Measurements from ENCODE around the gene ERICH2. TPM values are rescaled to one million over a fixed set of nuclear protein-coding genes. Genes with fewer than 3 reads are reported as not detected.
A peak's percentile ranks its signal among the peaks of the same experiment; 100 is the strongest.

ERICH2 gene
- total RNA-seq, 4 donors from 2014 or later, result 0.98 TPM; not detected in 3

GRCh38 chr2:170819680-170820664, 49.8 kb downstream of the ERICH2 start:
- H3K36me3 ChIP-seq, result no peaks in the 10 kb centered on the region
- peaks cover 8 to 100% of the 10 kb centered on the region in 2 donors for H3K27me3 ChIP-seq
- WGBS, 2 donors, result 13 to 28% methylated on average over 40 to 45 of the region's 45 CpGs
- peaks cover 0 to 85% (median 70%) of the 10 kb centered on the region in 4 donors for H3K4me1 ChIP-seq
- peak overlapping the region in 2 of 4 donors; percentile 13 to 16 for H3K4me3 ChIP-seq
- DNase-seq (ENCODE audit: low spot score in 2 of 2), result no peak
- H3K27ac ChIP-seq, result no peak overlapping the region
- H3K9me3 ChIP-seq, result no peaks in the 10 kb centered on the region
- TF ChIP-seq, protein P1, sequence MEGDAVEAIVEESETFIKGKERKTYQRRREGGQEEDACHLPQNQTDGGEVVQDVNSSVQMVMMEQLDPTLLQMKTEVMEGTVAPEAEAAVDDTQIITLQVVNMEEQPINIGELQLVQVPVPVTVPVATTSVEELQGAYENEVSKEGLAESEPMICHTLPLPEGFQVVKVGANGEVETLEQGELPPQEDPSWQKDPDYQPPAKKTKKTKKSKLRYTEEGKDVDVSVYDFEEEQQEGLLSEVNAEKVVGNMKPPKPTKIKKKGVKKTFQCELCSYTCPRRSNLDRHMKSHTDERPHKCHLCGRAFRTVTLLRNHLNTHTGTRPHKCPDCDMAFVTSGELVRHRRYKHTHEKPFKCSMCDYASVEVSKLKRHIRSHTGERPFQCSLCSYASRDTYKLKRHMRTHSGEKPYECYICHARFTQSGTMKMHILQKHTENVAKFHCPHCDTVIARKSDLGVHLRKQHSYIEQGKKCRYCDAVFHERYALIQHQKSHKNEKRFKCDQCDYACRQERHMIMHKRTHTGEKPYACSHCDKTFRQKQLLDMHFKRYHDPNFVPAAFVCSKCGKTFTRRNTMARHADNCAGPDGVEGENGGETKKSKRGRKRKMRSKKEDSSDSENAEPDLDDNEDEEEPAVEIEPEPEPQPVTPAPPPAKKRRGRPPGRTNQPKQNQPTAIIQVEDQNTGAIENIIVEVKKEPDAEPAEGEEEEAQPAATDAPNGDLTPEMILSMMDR (IDR thresholded peaks at IDR 0.05), result no peak
- no peak for TF ChIP-seq EP300 (IDR thresholded peaks at IDR 0.05)
- TF ChIP-seq POLR2A (IDR thresholded peaks at IDR 0.05), result no peak

DNA sequence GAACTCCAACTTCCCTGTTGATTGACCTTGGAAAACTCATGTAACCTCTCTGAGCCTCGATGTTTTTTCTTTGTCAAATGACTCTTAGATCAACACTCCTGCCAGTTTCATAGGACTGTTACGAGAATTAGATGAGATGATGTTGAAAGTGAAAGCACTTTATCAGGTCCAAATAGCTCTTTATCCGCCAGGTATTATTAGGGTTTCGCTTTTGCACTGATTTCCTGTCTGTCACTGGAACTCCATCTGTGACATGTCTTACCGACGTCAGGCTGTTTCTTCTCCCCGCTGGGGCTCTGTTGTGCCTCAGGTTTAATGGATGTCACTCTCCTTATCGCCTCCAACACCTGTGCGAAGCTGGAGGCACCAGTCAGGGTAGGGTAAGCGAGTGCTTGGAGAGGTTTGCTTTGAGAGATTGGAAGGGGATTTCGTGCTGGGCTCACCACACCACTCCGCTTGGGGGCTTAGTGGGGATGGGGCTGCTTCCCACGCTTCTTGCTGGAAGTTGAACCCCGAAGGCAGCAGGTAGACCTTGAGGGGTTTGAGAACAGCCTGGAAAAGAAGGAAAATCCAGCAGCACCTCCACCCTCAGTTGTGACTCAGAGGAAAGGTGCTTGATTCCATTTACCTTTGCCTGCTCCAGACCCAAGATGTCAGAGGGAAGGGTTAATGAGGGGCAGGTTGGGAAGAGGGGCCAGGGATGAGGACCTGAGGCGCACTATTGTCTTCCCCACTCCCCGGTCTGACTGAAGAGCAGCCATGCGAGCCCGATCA, 50.8 kb downstream of the ERICH2 start:
- WGBS, 2 donors, result 33 to 50% methylated on average over 18 of the region's 18 CpGs
- H3K27ac ChIP-seq, result no peak overlapping the region
- no peaks in the 10 kb centered on the region for H3K36me3 ChIP-seq
- no peak for DNase-seq (ENCODE audit: low spot score in 2 of 2)
- TF ChIP-seq, protein P1 (IDR thresholded peaks at IDR 0.05), result no peak
- TF ChIP-seq POLR2A (IDR thresholded peaks at IDR 0.05) (no peak), EP300 (IDR thresholded peaks at IDR 0.05) (no peak)
- H3K9me3 ChIP-seq, result no peaks in the 10 kb centered on the region
- peaks cover 0 to 75% (median 61%) of the 10 kb centered on the region in 4 donors for H3K4me1 ChIP-seq
- H3K27me3 ChIP-seq, result peaks cover 8 to 97% of the 10 kb centered on the region in 2 donors
- peak overlapping the region in 2 of 4 donors; percentile 13 to 16 for H3K4me3 ChIP-seq

DNA sequence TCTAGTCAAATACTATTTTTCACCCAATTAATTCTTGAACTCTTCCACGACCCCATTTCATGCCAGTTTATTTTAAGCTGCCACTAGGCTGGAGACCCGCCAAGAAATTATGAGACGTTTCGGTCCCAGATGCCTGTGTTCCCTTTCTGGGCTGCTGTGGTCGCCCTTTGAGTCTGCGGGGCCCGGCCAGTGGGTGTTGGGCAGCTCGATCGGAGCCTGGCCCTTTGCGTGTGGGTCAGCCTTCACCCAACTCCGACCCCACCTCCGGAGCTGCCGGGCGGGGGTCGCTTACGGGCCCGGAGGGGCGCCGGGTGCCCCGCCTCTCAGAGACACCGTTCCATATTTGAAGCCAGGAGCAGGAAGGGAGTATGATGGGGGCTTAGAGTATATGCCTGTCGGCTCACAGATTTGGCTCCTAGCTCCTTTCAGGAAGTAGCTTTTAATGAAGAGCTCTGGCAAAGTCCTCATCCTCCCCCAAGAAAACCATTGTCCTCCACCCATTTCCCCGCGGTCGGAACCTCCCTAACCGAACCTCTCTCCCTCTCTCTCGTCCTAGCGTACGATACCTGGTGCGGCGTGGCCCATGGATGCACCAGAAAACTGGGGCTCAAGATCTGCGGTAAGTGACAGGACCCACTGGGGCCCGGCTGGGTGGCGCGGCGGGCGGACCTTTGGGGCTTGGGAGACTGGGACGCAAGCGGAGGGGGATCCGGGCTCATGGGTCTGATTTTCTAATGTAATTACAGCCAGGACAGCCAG, 51.5 kb downstream of the ERICH2 start:
- no peaks in the 10 kb centered on the region for H3K9me3 ChIP-seq
- TF ChIP-seq EP300 (IDR thresholded peaks at IDR 0.05) (no peak), POLR2A (IDR thresholded peaks at IDR 0.05) (no peak)
- TF ChIP-seq, protein P1 (IDR thresholded peaks at IDR 0.05), result no peak
- no peak for DNase-seq (ENCODE audit: low spot score in 2 of 2)
- 5 to 15% methylated on average over 39 to 40 of the region's 40 CpGs for WGBS, 2 donors
- H3K4me3 ChIP-seq, result peak overlapping the region in 1 of 4 donors; percentile 16
- peaks cover 8 to 97% of the 10 kb centered on the region in 2 donors for H3K27me3 ChIP-seq
- peaks cover 0 to 68% (median 54%) of the 10 kb centered on the region in 4 donors for H3K4me1 ChIP-seq
- H3K27ac ChIP-seq, result no peak overlapping the region
- H3K36me3 ChIP-seq, result no peaks in the 10 kb centered on the region

DNA sequence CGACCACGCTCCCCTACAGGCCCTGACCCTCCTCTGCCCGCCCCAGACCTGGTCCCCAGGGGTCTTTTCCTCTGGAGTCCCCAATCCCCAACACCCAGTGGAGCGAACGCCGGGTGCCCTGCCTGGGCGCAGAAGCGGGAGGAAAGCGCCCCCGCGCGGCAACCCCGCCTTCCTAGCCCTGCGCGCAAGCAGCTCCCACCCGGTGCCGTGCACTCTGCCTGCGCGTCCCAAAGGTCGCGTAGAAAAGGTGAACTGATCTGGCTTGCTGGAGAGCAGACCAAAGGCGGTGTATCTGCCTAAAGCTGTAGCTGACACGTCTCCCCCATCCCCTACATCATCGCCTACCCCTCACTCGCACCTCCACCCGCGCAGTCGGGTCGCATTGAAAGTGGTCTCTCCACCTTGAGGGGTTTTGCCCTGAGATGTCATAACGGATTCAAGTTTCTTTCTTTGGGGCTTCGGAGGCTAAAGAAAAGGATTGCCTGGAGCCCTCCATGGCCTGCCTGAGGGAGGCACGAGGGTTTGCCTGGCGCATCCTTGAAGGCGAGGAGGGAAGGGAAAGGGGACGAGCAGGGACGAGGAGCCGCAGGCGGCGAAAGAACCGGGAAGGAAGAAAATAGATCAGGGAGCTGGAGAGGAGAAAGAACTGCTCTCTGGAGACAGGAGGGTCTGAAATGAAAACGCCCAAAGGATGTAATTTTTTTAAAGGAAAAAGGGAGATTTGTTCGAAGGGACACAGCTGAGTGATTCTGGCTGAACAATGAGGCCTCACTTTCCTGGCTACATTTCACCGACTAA, 52.3 kb downstream of the ERICH2 start:
- TF ChIP-seq, protein P1 (IDR thresholded peaks at IDR 0.05), result no peak
- TF ChIP-seq POLR2A (IDR thresholded peaks at IDR 0.05) (no peak), EP300 (IDR thresholded peaks at IDR 0.05) (no peak)
- H3K4me3 ChIP-seq, result peak overlapping the region in 1 of 4 donors; percentile 45
- no peaks in the 10 kb centered on the region for H3K9me3 ChIP-seq
- no peak for DNase-seq (ENCODE audit: low spot score in 2 of 2)
- H3K36me3 ChIP-seq, result no peaks in the 10 kb centered on the region
- H3K27ac ChIP-seq, result no peak overlapping the region
- WGBS, 2 donors, result 6 to 18% methylated on average over 40 to 42 of the region's 43 CpGs
- H3K4me1 ChIP-seq, result peaks cover 0 to 60% (median 49%) of the 10 kb centered on the region in 4 donors
- H3K27me3 ChIP-seq, result peaks cover 8 to 96% of the 10 kb centered on the region in 2 donors
